B cell (primary cell): ENCODE results near the gene CAV2. TPM values are rescaled to one million over a fixed set of nuclear protein-coding genes. Genes with fewer than 3 reads are reported as not detected.

Source experiments
- ATAC-seq: fragments of 200-7000 bp; cut with Tn5 transposase; one replicate; pipeline ENCODE4 v1.10.0; 2021; ENCODE audit warnings: low read depth, mild to moderate bottlenecking, moderate number of reproducible peaks, moderate library complexity
- CTCF ChIA-PET: fragments of 350-600 bp; sonication (Branson Sonifier 250); formaldehyde crosslinking; loops from one replicate; lab custom pipeline; 2021; ENCODE audit warnings: antibody characterized with exemption, inconsistent platforms; lab: Charles Lee
- POLR2A ChIA-PET: fragments of 350-600 bp; sonication (Branson Sonifier 250); formaldehyde crosslinking; loops from one replicate; lab custom pipeline; 2021; ENCODE audit warnings: antibody characterized with exemption; lab: Charles Lee
- DNase-seq: peaks from one replicate; pipeline ENCODE4 v3.0.0; 2013
- H2AFZ ChIP-seq: 2 replicates; pipeline ENCODE4 v1.6.1; 2012; ENCODE audit warnings: mild to moderate bottlenecking, low read depth, low read length; ENCODE audit not compliant: insufficient read depth, poor library complexity, severe bottlenecking
- H3K27ac ChIP-seq, 2 donors: 1 replicate in 1 of 2; 2 replicates in 1 of 2; pipeline ENCODE4 v1.5.1; 2012 to 2013; ENCODE audit warnings: low read length in 2 of 2, mild to moderate bottlenecking in 2 of 2, moderate library complexity in 1 of 2
- H3K27me3 ChIP-seq, 4 experiments: fragments of 200-600 bp in 1 of 4; sonication (generic) in 1 of 4; replicated peaks in 1 of 4; 1 replicate in 2 of 4; 2 replicates in 2 of 4; pipeline versions ENCODE4 v1.6.1 to v1.7.0; 2013 to 2016; ENCODE audit warnings: low read length in 3 of 4, mild to moderate bottlenecking in 2 of 4, mixed read lengths in 1 of 4, moderate library complexity in 1 of 4; ENCODE audit not compliant: insufficient read depth in 4 of 4, control insufficient read depth in 3 of 4; ENCODE audit errors: control extremely low read depth in 1 of 4
- H3K36me3 ChIP-seq, 2 experiments: replicated peaks in 1 of 2; 1 replicate in 1 of 2; 2 replicates in 1 of 2; pipeline versions ENCODE4 v1.6.1 to v1.7.1; 2013; ENCODE audit warnings: low read length in 1 of 2; ENCODE audit not compliant: insufficient read depth in 2 of 2, control insufficient read depth in 1 of 2; ENCODE audit errors: control extremely low read depth in 1 of 2, extremely low read depth in 1 of 2
- H3K4me1 ChIP-seq, 2 donors: fragments of 200-600 bp in 1 of 2; sonication (generic) in 1 of 2; 1 replicate in 1 of 2; 2 replicates in 1 of 2; pipeline versions ENCODE4 v1.5.1 to v1.6.1; 2013 to 2017; ENCODE audit warnings: low read length in 2 of 2; ENCODE audit not compliant: control insufficient read depth in 2 of 2, insufficient read depth in 2 of 2
- H3K4me2 ChIP-seq: replicated peaks from 2 replicates; pipeline ENCODE3; 2012; ENCODE audit warnings: mild to moderate bottlenecking, low read depth, low read length; ENCODE audit not compliant: poor library complexity, severe bottlenecking
- H3K4me3 ChIP-seq, 5 experiments: fragments of 200-600 bp in 1 of 5; sonication (generic) in 1 of 5; 1 replicate in 3 of 5; 2 replicates in 2 of 5; pipeline versions ENCODE4 v1.5.1 to v1.7.0; 2011 to 2016; ENCODE audit warnings: low read length in 4 of 5, mild to moderate bottlenecking in 4 of 5, low read depth in 2 of 5, control low read depth in 1 of 5, moderate library complexity in 1 of 5; ENCODE audit not compliant: insufficient read depth in 1 of 5; ENCODE audit errors: control extremely low read depth in 1 of 5, extremely low read depth in 1 of 5
- H3K79me2 ChIP-seq: fragments of 200-600 bp; sonication (generic); one replicate; pipeline ENCODE4 v1.6.0; 2016; ENCODE audit warnings: low read length; ENCODE audit not compliant: control insufficient read depth, insufficient read depth
- H3K9ac ChIP-seq: fragments of 200-600 bp; sonication (generic); 2 replicates; pipeline ENCODE4 v1.6.1; 2017; ENCODE audit warnings: mild to moderate bottlenecking, low read length, moderate library complexity
- H3K9me3 ChIP-seq, 3 donors: one replicate each; pipeline versions ENCODE4 v1.6.1 to v1.7.1; 2013; ENCODE audit warnings: low read length in 2 of 3; ENCODE audit not compliant: control insufficient read depth in 2 of 3, insufficient read depth in 1 of 3; ENCODE audit errors: control extremely low read depth in 1 of 3
- H4K20me1 ChIP-seq: 2 replicates; pipeline ENCODE4 v1.6.0; 2012; ENCODE audit warnings: mild to moderate bottlenecking, low read length; ENCODE audit not compliant: insufficient read depth, control insufficient read depth, poor library complexity, severe bottlenecking
- H3K27ac Mint-ChIP-seq: one replicate; pipeline ENCODE4 v1.8.0; 2021; ENCODE audit warnings: mixed read lengths
- H3K27me3 Mint-ChIP-seq: one replicate; pipeline ENCODE4 v1.8.0; 2021; ENCODE audit warnings: mixed read lengths
- H3K4me1 Mint-ChIP-seq: one replicate; pipeline ENCODE4 v1.8.0; 2021; ENCODE audit warnings: mixed read lengths
- H3K4me3 Mint-ChIP-seq: one replicate; pipeline ENCODE4 v1.8.0; 2021; ENCODE audit warnings: mixed read lengths
- H3K9me3 Mint-ChIP-seq: one replicate; pipeline ENCODE4 v1.8.0; 2022; ENCODE audit warnings: mixed read lengths; ENCODE audit not compliant: insufficient read depth
- EZH2 ChIP-seq: IDR thresholded peaks from 2 replicates; pipeline ENCODE4 v1.6.1; 2012; ENCODE audit warnings: borderline replicate concordance, low read depth, mild to moderate bottlenecking, moderate library complexity, low read length; ENCODE audit not compliant: insufficient read depth, poor library complexity, severe bottlenecking
- WGBS: methylation state at CpG from one replicate; pipeline ENCODE4 v1.1.5; 2013; ENCODE audit warnings: missing lambda C conversion rate; ENCODE audit not compliant: insufficient coverage; 5-methylcytosine and 5-hydroxymethylcytosine counted together
- intact Hi-C: fragments of 100-400 bp; cut with micrococcal nuclease; formaldehyde crosslinking; loops from one replicate; pipeline ENCODE4 v1.10.0; 2022
- polyA plus RNA-seq: library from polyadenylated mRNA; depleted of rRNA; stranded (reverse); fragments of >200 nt; gene quantifications from 2 replicates; pipeline ENCODE4 v1.2.3, GENCODE V29; 2012
- total RNA-seq, 2 donors: library from RNA; stranded (reverse); fragments of 120-200 nt in 1 of 2; gene quantifications; 1 replicate in 1 of 2; 2 replicates in 1 of 2; pipeline versions ENCODE4 v1.2.3 to v1.2.4, GENCODE V29; 2013 to 2022
- TF ChIP-seq, protein P1 (sequence below): fragments of 200-600 bp; IDR thresholded peaks from one replicate; pipeline ENCODE4 v1.8.0; 2022; ENCODE audit warnings: antibody characterized with exemption, mild to moderate bottlenecking

Gene CAV2
- total and polyA plus RNA-seq, 2 donors (not counting 1 experiment from before 2014, with no cell fraction given): not detected

DNA sequence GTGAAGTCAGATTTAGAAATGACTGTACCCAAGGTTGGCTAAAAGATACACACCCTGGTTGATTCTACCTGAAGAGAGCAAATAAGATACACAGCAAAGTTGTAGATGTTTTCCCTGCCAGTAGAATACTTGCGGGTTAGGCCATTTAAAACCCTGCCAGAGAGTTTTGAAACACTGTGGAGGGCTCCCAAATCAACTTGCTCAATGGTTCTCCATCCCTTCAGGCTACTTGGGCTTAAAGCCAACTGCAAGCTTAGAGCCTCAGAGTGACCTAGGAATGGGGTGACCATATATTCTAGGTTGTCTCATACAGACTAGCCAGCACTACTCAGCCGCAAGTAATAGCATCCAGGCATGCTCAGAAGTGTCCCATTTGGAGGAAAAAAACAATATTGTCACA, 35.3 kb downstream of the CAV2 start:
- ATAC-seq: no peak
- CTCF ChIA-PET: interaction anchor here (2.1 kb wide), 1 partner anchor 9 kb away, joined by 10 read pairs; no protein-coding TSS in a partner anchor
- no peaks in the 10 kb centered on the region for H3K4me1 Mint-ChIP-seq

DNA sequence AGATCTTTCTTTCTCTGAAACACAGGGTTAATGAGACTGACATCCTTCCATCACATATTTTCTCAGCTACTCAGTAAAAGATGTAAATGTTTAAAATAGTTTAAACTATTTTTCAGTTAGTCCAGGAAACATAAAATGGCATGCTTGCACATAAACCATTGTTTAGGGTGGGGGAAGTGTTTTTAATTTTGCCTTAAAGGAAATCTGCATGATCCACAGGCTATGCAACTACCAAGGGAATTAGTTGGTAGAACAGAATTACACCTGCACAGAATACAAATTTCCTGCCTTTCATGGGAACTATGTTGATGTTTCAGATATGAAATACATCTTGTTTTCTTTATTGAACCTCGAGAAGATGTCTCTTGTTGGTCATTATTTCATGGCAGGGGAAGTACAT, 35.9 kb downstream of the CAV2 start:
- Histone ChIP-seq H3K79me2 (no peaks in the 10 kb centered on the region), H3K27ac (no peak overlapping the region), H3K4me3 (no peak overlapping the region), H3K9me3 (peaks cover 0 to 3% (median 0%) of the 10 kb centered on the region in 3 donors), H3K36me3 (no peaks in the 10 kb centered on the region), H3K4me2 (no peak overlapping the region), H4K20me1 (no peaks in the 10 kb centered on the region), H3K9ac (no peak overlapping the region), H3K27me3 (peaks cover 0 to 3% (median 0%) of the 10 kb centered on the region in 4 experiments), H2AFZ (no peak overlapping the region), H3K4me1 (no peaks in the 10 kb centered on the region)
- no peak for DNase-seq
- H3K4me1 Mint-ChIP-seq: no peaks in the 10 kb centered on the region
- intact Hi-C loops: no loop called here
- no peak overlapping the region for H3K27ac Mint-ChIP-seq
- 80% methylated on average over 1 of the region's 1 CpG for WGBS
- H3K9me3 Mint-ChIP-seq: peaks cover 2% of the 10 kb centered on the region
- H3K4me3 Mint-ChIP-seq: no peak overlapping the region
- peaks cover 17% of the 10 kb centered on the region for H3K27me3 Mint-ChIP-seq
- ChIA-PET CTCF (interaction anchor here (1.0 to 2.1 kb wide), 2 partner anchors 9 to 12 kb away, joined by 3 to 10 read pairs; no protein-coding TSS in a partner anchor), POLR2A (no interaction called here)
- TF ChIP-seq EZH2: no peak
- TF ChIP-seq, protein P1, sequence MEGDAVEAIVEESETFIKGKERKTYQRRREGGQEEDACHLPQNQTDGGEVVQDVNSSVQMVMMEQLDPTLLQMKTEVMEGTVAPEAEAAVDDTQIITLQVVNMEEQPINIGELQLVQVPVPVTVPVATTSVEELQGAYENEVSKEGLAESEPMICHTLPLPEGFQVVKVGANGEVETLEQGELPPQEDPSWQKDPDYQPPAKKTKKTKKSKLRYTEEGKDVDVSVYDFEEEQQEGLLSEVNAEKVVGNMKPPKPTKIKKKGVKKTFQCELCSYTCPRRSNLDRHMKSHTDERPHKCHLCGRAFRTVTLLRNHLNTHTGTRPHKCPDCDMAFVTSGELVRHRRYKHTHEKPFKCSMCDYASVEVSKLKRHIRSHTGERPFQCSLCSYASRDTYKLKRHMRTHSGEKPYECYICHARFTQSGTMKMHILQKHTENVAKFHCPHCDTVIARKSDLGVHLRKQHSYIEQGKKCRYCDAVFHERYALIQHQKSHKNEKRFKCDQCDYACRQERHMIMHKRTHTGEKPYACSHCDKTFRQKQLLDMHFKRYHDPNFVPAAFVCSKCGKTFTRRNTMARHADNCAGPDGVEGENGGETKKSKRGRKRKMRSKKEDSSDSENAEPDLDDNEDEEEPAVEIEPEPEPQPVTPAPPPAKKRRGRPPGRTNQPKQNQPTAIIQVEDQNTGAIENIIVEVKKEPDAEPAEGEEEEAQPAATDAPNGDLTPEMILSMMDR: no peak
- no peak for ATAC-seq

More for the DNA sequence above, 35.3 kb downstream of the CAV2 start:
- H3K27ac ChIP-seq: no peak overlapping the region
- no peaks in the 10 kb centered on the region for H3K36me3 ChIP-seq
- 100% methylated on average over 2 of the region's 2 CpGs for WGBS
- H3K9me3 ChIP-seq: peaks cover 0 to 3% (median 0%) of the 10 kb centered on the region in 3 donors
- no peak overlapping the region for H3K9ac ChIP-seq
- H3K4me3 ChIP-seq: no peak overlapping the region
- TF ChIP-seq EZH2: no peak
- TF ChIP-seq, protein P1: no peak
- no peaks in the 10 kb centered on the region for H3K4me1 ChIP-seq
- peaks cover 17% of the 10 kb centered on the region for H3K27me3 Mint-ChIP-seq
- H3K27ac Mint-ChIP-seq: no peak overlapping the region
- H3K4me2 ChIP-seq: no peak overlapping the region
- H3K27me3 ChIP-seq: peaks cover 0 to 3% (median 0%) of the 10 kb centered on the region in 4 experiments
- H4K20me1 ChIP-seq: no peaks in the 10 kb centered on the region
- H3K4me3 Mint-ChIP-seq: no peak overlapping the region
- intact Hi-C loops: no loop called here
- no peak overlapping the region for H2AFZ ChIP-seq
- no peaks in the 10 kb centered on the region for H3K79me2 ChIP-seq
- H3K9me3 Mint-ChIP-seq: peaks cover 2% of the 10 kb centered on the region
- POLR2A ChIA-PET: no interaction called here
- DNase-seq: no peak
